Measurements from ENCODE around the gene TBATA. TPM values are rescaled to one million over a fixed set of nuclear protein-coding genes. Genes with fewer than 3 reads are reported as not detected.

Gene TBATA
- total RNA-seq, result not detected in 2 replicates

GRCh38 chr10:70785190-70785589 lies at the start of gene TBATA:
TBATA (minus strand) TSS chr10:70785377; CDS start chr10:70783379, 1,998 bp downstream.
- no peak within 1 kb of the TSS for H3K4me3 Mint-ChIP-seq (ENCODE audit: low read depth)
- no peaks in the 10 kb centered on the region for H3K36me3 Mint-ChIP-seq (ENCODE audit: low read depth)
- H3K27me3 Mint-ChIP-seq (ENCODE audit: low read depth), result peaks cover 24% of the 10 kb centered on the region
- intact Hi-C loops (cut with micrococcal nuclease), result no loop called here
- H3K9me3 Mint-ChIP-seq, result no peaks in the 10 kb centered on the region
- DNase-seq (ENCODE audit: low spot score), result no peak
- peaks cover 7% of the 10 kb centered on the region for H3K4me1 Mint-ChIP-seq (ENCODE audit: low read depth)
- no peak within 1 kb of the TSS for H3K27ac Mint-ChIP-seq

- no peak for DNase-seq (ENCODE audit: low spot score)
- Mint-ChIP-seq H3K36me3 (ENCODE audit: low read depth) (peaks cover 66% of the 10 kb centered on the region), H3K4me1 (ENCODE audit: low read depth) (peaks cover 61% of the 10 kb centered on the region), H3K27me3 (ENCODE audit: low read depth) (no peaks in the 10 kb centered on the region), H3K9me3 (peaks cover 13% of the 10 kb centered on the region), H3K4me3 (ENCODE audit: low read depth) (no peak overlapping the region), H3K27ac (peak overlapping the region; percentile 87)
- intact Hi-C loops (cut with micrococcal nuclease), result no loop called here
These were observed 49.4 kb upstream of the TBATA start for GRCh38 chr10:70834441-70835151.

GRCh38 chr10:70834021-70834420 lies 48.8 kb upstream of the TBATA start:
- Mint-ChIP-seq H3K9me3 (peaks cover 13% of the 10 kb centered on the region), H3K36me3 (ENCODE audit: low read depth) (peaks cover 71% of the 10 kb centered on the region), H3K4me3 (ENCODE audit: low read depth) (peak overlapping the region; percentile 47), H3K4me1 (ENCODE audit: low read depth) (peaks cover 65% of the 10 kb centered on the region), H3K27me3 (ENCODE audit: low read depth) (no peaks in the 10 kb centered on the region), H3K27ac (peak overlapping the region; percentile 87)
- DNase-seq (ENCODE audit: low spot score), result no peak
- intact Hi-C loops (cut with micrococcal nuclease), result no loop called here

GRCh38 chr10:70833601-70834000 lies 48.4 kb upstream of the TBATA start:
- H3K9me3 Mint-ChIP-seq, result peaks cover 13% of the 10 kb centered on the region

GRCh38 chr10:70832852-70833528 lies 47.8 kb upstream of the TBATA start:
- peaks cover 8% of the 10 kb centered on the region for H3K9me3 Mint-ChIP-seq
- H3K4me3 Mint-ChIP-seq (ENCODE audit: low read depth), result peak overlapping the region; percentile 47
- H3K27me3 Mint-ChIP-seq (ENCODE audit: low read depth), result no peaks in the 10 kb centered on the region
- peaks cover 66% of the 10 kb centered on the region for H3K4me1 Mint-ChIP-seq (ENCODE audit: low read depth)
- intact Hi-C loops (cut with micrococcal nuclease), result loop anchor here (1.0 to 2.0 kb wide), 4 partner anchors 12 to 254 kb away; no protein-coding TSS in a partner anchor
- peaks cover 68% of the 10 kb centered on the region for H3K36me3 Mint-ChIP-seq (ENCODE audit: low read depth)
- H3K27ac Mint-ChIP-seq, result peak overlapping the region; percentile 87
- no peak for DNase-seq (ENCODE audit: low spot score)

More at GRCh38 chr10:70833601-70834000, 48.4 kb upstream of the TBATA start:
- intact Hi-C loops (cut with micrococcal nuclease), result loop anchor here (1.0 to 2.0 kb wide), 4 partner anchors 12 to 255 kb away; no protein-coding TSS in a partner anchor
- H3K27me3 Mint-ChIP-seq (ENCODE audit: low read depth), result no peaks in the 10 kb centered on the region
- no peak for DNase-seq (ENCODE audit: low spot score)
- peak overlapping the region; percentile 87 for H3K27ac Mint-ChIP-seq
- peaks cover 68% of the 10 kb centered on the region for H3K4me1 Mint-ChIP-seq (ENCODE audit: low read depth)
- peaks cover 71% of the 10 kb centered on the region for H3K36me3 Mint-ChIP-seq (ENCODE audit: low read depth)
- peak overlapping the region; percentile 47 for H3K4me3 Mint-ChIP-seq (ENCODE audit: low read depth)

- Mint-ChIP-seq H3K27me3 (ENCODE audit: low read depth) (no peaks in the 10 kb centered on the region), H3K9me3 (peaks cover under 1% of the 10 kb centered on the region), H3K27ac (peak overlapping the region; percentile 87), H3K36me3 (ENCODE audit: low read depth) (peaks cover 66% of the 10 kb centered on the region), H3K4me1 (ENCODE audit: low read depth) (peaks cover 66% of the 10 kb centered on the region), H3K4me3 (ENCODE audit: low read depth) (no peak overlapping the region)
- DNase-seq (ENCODE audit: low spot score), result no peak
- intact Hi-C loops (cut with micrococcal nuclease), result loop anchor here (2.0 kb wide), 2 partner anchors 15 to 253 kb away; no protein-coding TSS in a partner anchor
These were observed 47.0 kb upstream of the TBATA start for GRCh38 chr10:70832221-70832620.

- intact Hi-C loops (cut with micrococcal nuclease), result no loop called here
- no peak for DNase-seq (ENCODE audit: low spot score)
- Mint-ChIP-seq H3K9me3 (no peaks in the 10 kb centered on the region), H3K27me3 (ENCODE audit: low read depth) (no peaks in the 10 kb centered on the region), H3K27ac (peak overlapping the region; percentile 18), H3K36me3 (ENCODE audit: low read depth) (peaks cover 72% of the 10 kb centered on the region), H3K4me1 (ENCODE audit: low read depth) (peaks cover 69% of the 10 kb centered on the region), H3K4me3 (ENCODE audit: low read depth) (no peak overlapping the region)
These were observed 45.0 kb upstream of the TBATA start for GRCh38 chr10:70830164-70830563.

- DNase-seq (ENCODE audit: low spot score), result no peak
- no peaks in the 10 kb centered on the region for H3K9me3 Mint-ChIP-seq
- H3K27ac Mint-ChIP-seq, result peak overlapping the region; percentile 55
- peaks cover 68% of the 10 kb centered on the region for H3K4me1 Mint-ChIP-seq (ENCODE audit: low read depth)
- no peak overlapping the region for H3K4me3 Mint-ChIP-seq (ENCODE audit: low read depth)
- intact Hi-C loops (cut with micrococcal nuclease), result no loop called here
- H3K36me3 Mint-ChIP-seq (ENCODE audit: low read depth), result peaks cover 69% of the 10 kb centered on the region
- H3K27me3 Mint-ChIP-seq (ENCODE audit: low read depth), result no peaks in the 10 kb centered on the region
These were observed 44.4 kb upstream of the TBATA start for GRCh38 chr10:70829543-70829942.

- no peak for DNase-seq (ENCODE audit: low spot score)
- H3K27me3 Mint-ChIP-seq (ENCODE audit: low read depth), result no peaks in the 10 kb centered on the region
- H3K4me1 Mint-ChIP-seq (ENCODE audit: low read depth), result peaks cover 61% of the 10 kb centered on the region
- H3K4me3 Mint-ChIP-seq (ENCODE audit: low read depth), result no peak overlapping the region
- H3K9me3 Mint-ChIP-seq, result no peaks in the 10 kb centered on the region
- intact Hi-C loops (cut with micrococcal nuclease), result no loop called here
- peak overlapping the region; percentile 48 for H3K27ac Mint-ChIP-seq
- peaks cover 68% of the 10 kb centered on the region for H3K36me3 Mint-ChIP-seq (ENCODE audit: low read depth)
These were observed 43.7 kb upstream of the TBATA start for GRCh38 chr10:70828923-70829322.

- DNase-seq (ENCODE audit: low spot score), result no peak
- Mint-ChIP-seq H3K27me3 (ENCODE audit: low read depth) (no peaks in the 10 kb centered on the region), H3K36me3 (ENCODE audit: low read depth) (peaks cover 67% of the 10 kb centered on the region), H3K4me3 (ENCODE audit: low read depth) (peak overlapping the region; percentile 10), H3K9me3 (no peaks in the 10 kb centered on the region), H3K27ac (peak overlapping the region; percentile 39), H3K4me1 (ENCODE audit: low read depth) (peaks cover 48% of the 10 kb centered on the region)
- intact Hi-C loops (cut with micrococcal nuclease), result no loop called here
These were observed 42.0 kb upstream of the TBATA start for GRCh38 chr10:70827086-70827757.

GRCh38 chr10:70822076-70822820 lies 37.1 kb upstream of the TBATA start:
- H3K27me3 Mint-ChIP-seq (ENCODE audit: low read depth), result no peaks in the 10 kb centered on the region
- H3K4me3 Mint-ChIP-seq (ENCODE audit: low read depth), result no peak overlapping the region
- H3K27ac Mint-ChIP-seq, result peak overlapping the region; percentile 87
- H3K4me1 Mint-ChIP-seq (ENCODE audit: low read depth), result peaks cover 54% of the 10 kb centered on the region
- H3K36me3 Mint-ChIP-seq (ENCODE audit: low read depth), result peaks cover 77% of the 10 kb centered on the region
- H3K9me3 Mint-ChIP-seq, result no peaks in the 10 kb centered on the region
- no peak for DNase-seq (ENCODE audit: low spot score)
- intact Hi-C loops (cut with micrococcal nuclease), result no loop called here

Data from activated T-helper 2 cell treated with anti-CD3 and anti-CD28 coated beads, Interferon-gamma antibody, Interleukin-2, Interleukin-4, amounts not matched to agents 10 μg/mL and 5 μg/mL and 100 μg/mL, durations not matched to agents 14 hours and 24 hours and 36 hours (primary cell).